GM12891 (cell line): Measurements from ENCODE around the gene GAN.
"Not testable (repeated sequence)": the region's sequence is repeated elsewhere in the genome, so short reads cannot be mapped to it uniquely, and the experiment has no call there.

Source experiments
- DNase-seq: peaks from one replicate; pipeline ENCODE4 v3.0.0; 2011; ENCODE audit warnings: low spot score; ENCODE audit not compliant: insufficient read length
- FAIRE-seq: peaks from 2 replicates; lab custom pipeline; 2011; peaks lifted over from hg19 to GRCh38; lab: Jason Lieb, UNC
- PAX5 ChIP-seq: IDR thresholded peaks from 2 replicates; pipeline ENCODE4 v1.6.1; 2011; ENCODE audit warnings: low read length, moderate library complexity, mild to moderate bottlenecking; ENCODE audit not compliant: insufficient read depth, severe bottlenecking
- POLR2A ChIP-seq: IDR thresholded peaks from 2 replicates; pipeline ENCODE4 v1.6.1; 2011; ENCODE audit warnings: low read depth, low read length, control low read depth
- POLR2AphosphoS5 ChIP-seq: IDR thresholded peaks from 2 replicates; pipeline ENCODE4 v1.6.1; 2011; ENCODE audit warnings: low read depth, low read length, control low read depth
- POU2F2 ChIP-seq: IDR thresholded peaks from 2 replicates; pipeline ENCODE4 v1.6.1; 2011; ENCODE audit warnings: low read depth, mild to moderate bottlenecking, control low read depth, low read length, moderate library complexity
- SPI1 ChIP-seq: IDR thresholded peaks from 2 replicates; pipeline ENCODE4 v1.6.1; 2011; ENCODE audit warnings: low read depth, low read length, control low read depth
- TAF1 ChIP-seq: IDR thresholded peaks from 2 replicates; pipeline ENCODE4 v1.6.1; 2011; ENCODE audit warnings: low read depth, low read length, control low read depth

Gene GAN

GRCh38 chr16:81321536-81321935 lies 6.8 kb downstream of the GAN start:
- TF ChIP-seq POLR2AphosphoS5 = no peak
- no peak for TF ChIP-seq POLR2A
- no peak for TF ChIP-seq SPI1
- no peak for TF ChIP-seq POU2F2
- no peak for TF ChIP-seq PAX5
- TF ChIP-seq TAF1 = no peak
- DNase-seq (no peak), FAIRE-seq (no peak)

- TF ChIP-seq PAX5 (no peak), POLR2AphosphoS5 (no peak), POU2F2 (no peak), POLR2A (no peak), SPI1 (no peak), TAF1 (no peak)
- DNase-seq (no peak), FAIRE-seq (no peak)
Observed at GRCh38 chr16:81324808-81325207, 10.0 kb downstream of the GAN start.

GRCh38 chr16:81327011-81327410 lies 12.2 kb downstream of the GAN start:
- FAIRE-seq = no peak
- TF ChIP-seq PAX5 (no peak), TAF1 (no peak), POLR2AphosphoS5 (no peak), POU2F2 (no peak), POLR2A (no peak), SPI1 (no peak)

DNA sequence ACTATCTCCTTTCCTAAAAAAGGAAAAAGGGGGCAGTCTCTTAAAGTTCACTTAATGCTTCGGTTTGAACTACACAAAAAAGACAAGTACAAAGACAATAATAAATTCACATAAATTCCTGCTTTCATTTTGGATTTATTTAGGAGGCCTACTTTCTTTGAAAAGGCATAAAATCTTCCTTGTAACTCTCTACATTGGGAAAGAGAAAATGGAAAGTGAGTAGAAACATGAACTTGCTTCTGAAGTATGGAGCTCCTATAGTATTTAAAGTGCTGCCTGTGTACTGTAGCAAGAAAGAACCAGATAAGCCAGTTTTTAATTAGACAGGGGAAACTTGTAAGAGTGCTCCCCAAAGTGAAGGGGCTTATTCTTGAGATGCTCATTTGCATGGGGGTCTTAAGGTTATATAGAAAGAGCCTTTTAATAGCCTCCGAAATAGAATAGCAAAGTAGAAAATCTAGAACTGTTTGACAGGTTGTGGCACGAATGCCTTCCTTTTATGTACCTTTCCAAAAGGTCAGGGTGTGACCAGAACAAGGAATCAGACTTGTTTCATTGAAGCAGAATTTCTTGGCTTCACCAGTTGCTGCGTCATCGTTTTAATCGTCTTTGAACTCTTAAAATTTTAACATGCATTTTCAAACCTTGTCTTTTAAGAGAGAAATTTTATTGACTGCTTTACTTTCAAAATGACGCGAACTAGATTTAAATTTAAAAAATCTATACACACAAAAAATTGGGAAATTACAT lies 12.9 kb downstream of the GAN start:
- FAIRE-seq = no peak
- TF ChIP-seq POU2F2 (no peak), POLR2AphosphoS5 (no peak), POLR2A (no peak), TAF1 (no peak), PAX5 (no peak), SPI1 (no peak)
- DNase-seq = no peak

More at GRCh38 chr16:81327011-81327410, 12.2 kb downstream of the GAN start:
- DNase-seq = no peak

GRCh38 chr16:81329947-81330346 lies 15.2 kb downstream of the GAN start:
- TF ChIP-seq POLR2A = no peak
- no peak for TF ChIP-seq POLR2AphosphoS5
- TF ChIP-seq POU2F2 = no peak
- no peak for TF ChIP-seq PAX5
- no peak for TF ChIP-seq TAF1
- TF ChIP-seq SPI1 = no peak
- DNase-seq (no peak), FAIRE-seq (no peak)

- no peak for TF ChIP-seq PAX5
- TF ChIP-seq TAF1 = no peak
- TF ChIP-seq POLR2AphosphoS5 = no peak
- TF ChIP-seq SPI1 = no peak
- no peak for TF ChIP-seq POU2F2
- TF ChIP-seq POLR2A = no peak
- DNase-seq (no peak), FAIRE-seq (no peak)
Observed at GRCh38 chr16:81333356-81333755, 18.6 kb downstream of the GAN start.

DNA sequence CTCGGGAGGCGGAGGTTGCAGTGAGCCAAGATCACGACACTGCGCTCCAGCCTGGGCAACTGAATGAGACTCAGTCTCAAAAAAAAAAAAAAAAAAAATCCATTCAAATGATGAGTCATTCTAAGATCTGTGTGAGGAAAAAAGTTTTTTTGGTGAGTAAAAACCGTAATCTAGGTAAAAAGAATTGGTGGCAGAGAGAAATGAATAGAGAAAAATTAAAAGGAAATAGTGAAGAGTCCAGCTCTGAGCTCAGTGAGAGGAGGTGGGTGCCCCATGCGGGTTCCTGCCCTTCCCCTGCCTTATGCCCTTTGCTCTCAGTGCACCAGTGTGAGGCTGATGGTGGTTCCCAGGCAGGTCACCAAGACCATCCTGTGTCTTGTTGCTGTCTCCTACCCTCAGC lies 20.9 kb downstream of the GAN start:
- no peak for FAIRE-seq

DNA sequence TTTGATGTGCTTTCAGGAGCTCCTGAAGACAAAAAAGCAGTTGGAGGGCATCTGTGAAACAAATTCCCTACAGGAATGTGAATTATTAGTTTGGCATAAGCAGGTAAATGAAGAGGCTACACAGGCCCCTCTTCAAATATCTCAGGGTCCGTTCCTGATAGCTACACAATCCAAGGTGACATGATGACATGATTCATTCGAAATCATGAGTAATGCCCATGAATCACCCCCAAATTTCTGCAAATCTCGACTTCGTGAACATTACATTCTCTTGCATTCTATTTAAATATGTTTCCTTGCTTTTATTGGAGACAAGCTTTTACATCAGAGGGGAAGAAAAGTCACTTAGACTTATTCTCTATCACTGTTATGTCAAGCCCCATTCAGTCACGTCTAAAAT lies 22.3 kb downstream of the GAN start:
- no peak for DNase-seq
- no peak for FAIRE-seq
- TF ChIP-seq TAF1 = no peak
- no peak for TF ChIP-seq POLR2AphosphoS5
- no peak for TF ChIP-seq SPI1
- no peak for TF ChIP-seq POU2F2
- TF ChIP-seq PAX5 = no peak
- no peak for TF ChIP-seq POLR2A

More for the DNA sequence above, 20.9 kb downstream of the GAN start:
- TF ChIP-seq SPI1 (no peak), POU2F2 (no peak), POLR2AphosphoS5 (no peak), POLR2A (no peak), PAX5 (no peak)
- no peak for DNase-seq

- DNase-seq, FAIRE-seq: not testable (repeated sequence)
Observed at GRCh38 chr16:81345172-81345571, 30.4 kb downstream of the GAN start.

DNA sequence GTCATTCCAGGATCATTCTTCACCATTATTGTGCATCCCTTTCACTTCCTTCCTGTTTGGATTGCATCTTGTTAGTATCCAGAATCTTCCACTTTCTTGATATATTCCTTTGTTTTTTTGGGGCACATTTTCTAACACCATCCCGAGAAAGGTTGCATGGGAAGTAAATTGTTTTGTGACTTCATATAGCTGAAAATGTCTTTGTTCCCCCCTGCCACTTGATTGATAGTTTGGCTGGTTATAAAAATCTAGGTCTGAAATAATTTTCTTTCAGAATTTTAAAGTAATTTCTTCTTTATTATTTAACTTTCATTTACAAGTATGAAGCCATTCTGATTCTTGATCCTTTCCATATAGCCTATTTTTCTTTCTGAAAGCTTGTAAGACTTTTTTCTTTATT lies 32.7 kb downstream of the GAN start:
- DNase-seq (no peak), FAIRE-seq (no peak)
- no peak for TF ChIP-seq POLR2AphosphoS5
- TF ChIP-seq TAF1 = no peak
- no peak for TF ChIP-seq POLR2A
- no peak for TF ChIP-seq PAX5
- no peak for TF ChIP-seq SPI1
- TF ChIP-seq POU2F2 = no peak

DNA sequence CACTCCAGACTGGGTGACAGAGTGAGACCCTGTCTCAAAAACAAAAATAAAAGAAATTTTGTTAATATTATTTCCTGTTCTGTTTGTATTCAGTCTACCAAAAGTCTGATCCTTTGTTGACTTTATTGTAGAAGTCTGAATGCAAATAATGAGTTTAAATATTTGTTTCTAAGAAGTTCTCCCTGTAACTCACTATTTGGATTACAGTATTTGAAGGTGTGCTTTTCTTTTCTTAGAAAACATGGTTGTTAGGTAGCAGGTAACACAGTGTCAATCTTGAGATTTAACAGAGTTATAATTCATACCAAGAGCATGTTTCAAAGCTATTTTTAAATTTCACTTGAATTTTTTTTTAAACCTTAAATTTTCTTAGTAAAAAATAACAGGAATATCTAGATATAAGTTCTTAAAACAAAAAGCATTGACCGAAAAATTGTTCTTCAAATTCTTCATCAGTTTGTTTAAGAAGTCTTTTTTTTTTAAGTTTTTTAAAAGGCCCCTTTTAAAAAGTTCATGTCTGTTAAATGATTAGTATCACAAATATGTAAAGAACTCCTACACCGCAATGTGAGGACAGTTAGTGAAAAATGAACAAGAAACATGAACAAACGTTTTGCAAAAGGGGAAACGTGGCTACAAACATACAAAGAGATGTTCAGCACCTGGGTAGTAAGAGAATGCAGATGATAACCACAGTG lies 35.0 kb downstream of the GAN start:
- no peak for DNase-seq
- TF ChIP-seq TAF1 = no peak
- TF ChIP-seq PAX5 = no peak
- no peak for TF ChIP-seq POLR2A
- no peak for TF ChIP-seq POLR2AphosphoS5
- no peak for TF ChIP-seq POU2F2
- TF ChIP-seq SPI1 = no peak
- no peak for FAIRE-seq
